Keratinocyte (primary cell): ENCODE data around the gene MOK.

Experiments
- CTCF ChIP-seq, 3 experiments: IDR thresholded peaks in 1 of 3; conservative IDR thresholded peaks in 1 of 3; optimal IDR thresholded peaks in 1 of 3; 2 replicates in 2 of 3; 3 replicates in 1 of 3; pipeline versions ENCODE3 to v1.5.1; 2011; ENCODE audit warnings: low read length in 3 of 3, mild to moderate bottlenecking in 3 of 3, moderate library complexity in 2 of 3, control low read depth in 1 of 3, inconsistent platforms in 1 of 3; ENCODE audit not compliant: insufficient read depth in 2 of 3; ENCODE audit errors: extremely low read depth in 1 of 3
- EZH2 ChIP-seq: IDR thresholded peaks from one replicate; pipeline ENCODE4 v1.6.1; 2012; ENCODE audit warnings: inconsistent platforms, mild to moderate bottlenecking, low read length, moderate library complexity

- no peak for TF ChIP-seq EZH2
- TF ChIP-seq CTCF (optimal IDR thresholded peaks at IDR 0.05 in 1 of 3, IDR thresholded peaks at IDR 0.05 in 1 of 3, conservative IDR thresholded peaks at IDR 0.05 in 1 of 3; ENCODE audit: extremely low read depth in 1 of 3, insufficient read depth in 2 of 3, low read length in 3 of 3) = no peak
These were observed 21.3 kb downstream of the MOK start for GRCh38 chr14:102283631-102284129.
